Measurements from ENCODE around the gene EPS8L1.
"Not testable (repeated sequence)": the region's sequence is repeated elsewhere in the genome, so short reads cannot be mapped to it uniquely, and the experiment has no call there.

Gene EPS8L1

DNA sequence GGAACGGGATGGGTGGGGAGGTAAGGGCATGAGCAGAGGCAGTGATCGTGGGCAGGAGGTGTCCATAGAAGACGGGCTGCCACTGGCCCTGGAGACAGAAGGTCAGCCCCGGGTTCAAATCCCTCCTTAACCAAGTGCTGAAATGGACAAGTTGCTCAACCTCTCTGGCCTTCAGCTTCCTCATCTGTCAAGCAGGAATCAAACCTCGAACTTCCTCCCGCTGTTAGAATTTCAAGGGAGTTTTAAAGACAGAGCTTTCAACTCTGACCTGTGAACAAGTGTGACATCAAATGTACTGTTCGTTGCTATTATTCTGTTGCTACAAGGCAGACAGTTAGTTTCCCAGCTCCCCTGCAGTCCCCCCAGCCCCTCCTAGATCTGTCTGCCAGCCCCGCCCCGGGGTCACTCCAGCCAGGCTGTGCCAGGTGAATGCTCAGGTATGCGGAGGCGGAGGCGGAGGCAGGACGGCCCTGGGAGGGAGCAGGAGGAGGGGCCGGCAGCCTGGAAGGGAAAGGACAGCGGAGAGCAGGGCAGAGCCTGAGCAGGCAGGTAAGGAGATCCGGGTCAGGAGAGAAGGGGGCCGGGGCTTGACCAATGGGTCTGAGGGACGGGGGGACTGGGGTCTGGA is at the start of gene EPS8L1:
TSS of gene EPS8L1 (plus strand) at position 499 of the 628 bp plus-strand sequence. CDS start 576 bp downstream, outside the sequence.
- DNase-seq (ENCODE audit: low read depth): no peak

DNA sequence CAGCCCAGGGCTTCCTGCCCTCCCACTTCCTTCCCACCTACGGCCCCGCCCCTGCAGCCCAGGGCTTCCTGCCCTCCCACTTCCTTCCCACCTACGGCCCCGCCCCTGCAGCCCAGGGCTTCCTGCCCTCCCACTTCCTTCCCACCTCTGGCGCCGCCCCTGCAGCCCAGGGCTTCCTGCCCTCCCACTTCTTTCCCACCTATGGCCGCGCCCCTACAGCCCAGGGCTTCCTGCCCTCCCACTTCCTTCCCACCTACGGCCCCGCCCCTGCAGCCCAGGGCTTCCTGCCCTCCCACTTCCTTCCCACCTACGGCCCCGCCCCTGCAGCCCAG is 48.6 kb upstream of the EPS8L1 start:
- DNase-seq (ENCODE audit: low read depth): not testable (repeated sequence)

DNA sequence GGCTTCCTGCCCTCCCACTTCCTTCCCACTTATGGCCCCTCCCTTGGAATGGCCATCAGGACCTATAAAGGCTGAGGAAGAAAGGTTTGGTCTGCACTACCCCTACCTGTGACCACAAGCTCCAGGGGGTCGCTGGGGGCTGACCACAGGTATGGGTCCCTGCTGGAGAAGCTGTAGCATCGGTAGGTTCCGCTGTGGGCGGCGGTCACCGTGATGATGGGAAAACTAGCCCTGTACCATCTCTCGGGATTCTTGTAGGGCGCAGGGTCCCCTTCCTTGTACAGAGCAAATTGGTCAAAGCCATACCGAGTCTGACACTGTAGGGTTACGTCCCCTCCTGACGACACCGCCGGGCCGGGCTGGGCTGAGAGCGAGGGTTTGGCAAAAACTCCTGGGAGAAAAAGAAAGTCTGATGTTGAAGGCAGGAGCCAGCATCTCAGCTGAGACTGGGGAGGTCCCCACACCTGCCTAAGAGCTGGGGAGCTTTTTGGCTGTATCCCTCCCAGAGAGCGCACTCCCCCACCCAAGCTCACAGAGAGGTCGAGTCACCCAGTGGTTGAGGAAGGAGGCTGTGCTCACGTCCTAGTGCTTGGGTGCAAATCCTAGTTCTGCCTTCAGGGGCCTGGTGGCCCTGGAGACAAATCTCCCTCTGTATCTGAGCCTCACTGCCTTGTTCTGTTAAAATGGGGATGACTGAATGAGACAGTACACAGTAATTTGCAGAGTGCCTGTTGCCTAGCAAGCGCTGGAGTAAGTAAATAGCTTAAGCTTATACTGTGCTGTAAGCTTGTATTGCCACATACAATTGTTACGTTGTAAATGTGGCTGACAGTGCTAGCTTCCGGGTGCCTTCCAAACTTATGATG is 48.0 kb upstream of the EPS8L1 start:
- no peak for DNase-seq (ENCODE audit: low read depth)

DNA sequence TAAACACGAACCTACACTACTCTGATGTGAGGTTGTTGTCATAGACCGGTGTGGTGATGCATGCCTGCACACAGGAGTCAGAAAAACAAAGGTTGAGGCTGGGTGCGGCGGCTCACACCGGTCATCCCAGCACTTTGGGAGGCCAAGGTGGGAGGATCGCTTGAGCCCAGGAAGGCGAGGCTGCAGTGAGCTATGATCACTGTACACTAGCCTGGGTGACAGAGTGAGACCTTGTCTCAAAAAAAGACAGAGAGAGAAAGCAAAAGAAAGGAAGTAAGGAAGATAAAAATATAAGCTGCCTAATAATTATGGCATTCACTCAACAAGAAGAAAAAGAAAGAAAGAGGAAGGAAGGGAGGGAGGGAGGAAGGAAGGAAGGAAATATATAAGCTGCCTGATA is 46.9 kb upstream of the EPS8L1 start:
- DNase-seq (ENCODE audit: low read depth): no peak

DNA sequence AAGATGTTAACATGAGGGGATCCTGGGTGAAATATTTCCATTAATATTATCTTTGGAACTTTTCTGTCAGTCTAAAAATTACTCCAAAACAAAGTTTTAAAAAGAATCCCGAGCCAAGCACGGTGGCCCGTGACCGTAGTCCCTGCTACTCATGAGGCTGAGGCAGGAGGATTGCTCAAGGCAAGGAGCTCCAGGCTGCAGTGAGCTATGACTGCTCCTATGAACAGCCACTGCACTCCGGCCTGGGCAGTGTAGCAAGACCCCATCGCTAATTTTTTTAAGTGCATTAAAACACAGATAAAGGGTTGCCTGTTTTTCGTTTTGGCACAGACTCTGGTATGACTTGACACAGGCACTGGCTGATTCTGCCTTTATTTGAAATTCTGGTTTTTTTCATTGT is 44.5 kb upstream of the EPS8L1 start:
- DNase-seq (ENCODE audit: low read depth): no peak

DNA sequence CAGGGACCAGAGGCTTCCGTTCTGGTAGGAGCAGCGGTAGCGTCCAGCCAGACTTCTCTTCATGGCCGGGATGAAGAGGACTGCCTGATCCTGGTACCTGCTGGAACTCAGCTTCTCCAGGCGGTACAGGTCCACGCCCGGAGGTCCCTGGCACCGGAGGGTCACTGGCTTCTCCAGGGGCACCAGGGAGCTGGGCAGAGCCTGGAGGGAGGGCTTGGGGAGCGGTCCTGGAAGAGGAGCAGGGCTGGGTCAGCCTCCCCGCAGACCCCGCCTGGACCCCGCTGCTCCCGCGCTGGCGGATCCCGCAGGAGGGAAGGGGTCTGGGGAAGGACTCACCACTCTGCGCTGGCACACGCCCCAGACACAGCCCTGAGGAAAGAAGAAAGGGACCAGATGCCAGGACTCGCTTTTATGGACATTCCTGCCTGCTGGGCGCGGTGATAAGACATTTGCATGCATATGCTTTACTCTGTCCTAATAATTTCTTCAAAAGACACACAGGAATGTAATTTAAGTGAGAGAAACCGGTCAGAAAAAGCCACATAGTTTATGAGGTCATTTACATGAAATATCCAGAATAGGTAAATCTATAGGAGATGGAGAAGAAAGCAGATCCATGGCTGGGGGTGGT is 43.4 kb upstream of the EPS8L1 start:
- no peak for DNase-seq (ENCODE audit: low read depth)

DNA sequence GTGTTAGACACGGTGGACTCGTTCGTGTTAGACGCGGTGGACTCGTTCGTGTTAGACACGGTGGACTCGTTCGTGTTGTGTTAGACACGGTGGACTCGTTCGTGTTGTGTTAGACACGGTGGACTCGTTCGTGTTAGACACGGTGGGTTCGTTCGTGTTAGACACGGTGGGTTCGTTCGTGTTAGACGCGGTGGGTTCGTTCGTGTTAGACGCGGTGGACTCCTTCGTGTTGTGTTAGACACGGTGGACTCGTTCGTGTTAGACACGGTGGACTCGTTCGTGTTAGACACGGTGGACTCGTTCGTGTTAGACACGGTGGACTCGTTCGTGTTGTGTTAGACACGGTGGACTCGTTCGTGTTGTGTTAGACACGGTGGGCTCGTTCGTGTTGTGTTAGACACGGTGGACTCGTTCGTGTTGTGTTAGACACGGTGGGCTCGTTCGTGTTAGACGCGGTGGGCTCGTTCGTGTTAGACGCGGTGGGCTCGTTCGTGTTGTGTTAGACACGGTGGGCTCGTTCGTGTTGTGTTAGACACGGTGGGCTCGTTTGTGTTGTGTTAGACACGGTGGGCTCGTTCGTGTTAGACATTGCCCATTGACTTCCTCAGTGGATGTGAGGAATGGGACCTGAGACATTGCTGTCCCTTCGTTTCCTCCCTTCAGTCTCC is 42.6 kb upstream of the EPS8L1 start:
- not testable (repeated sequence) for DNase-seq (ENCODE audit: low read depth)

DNA sequence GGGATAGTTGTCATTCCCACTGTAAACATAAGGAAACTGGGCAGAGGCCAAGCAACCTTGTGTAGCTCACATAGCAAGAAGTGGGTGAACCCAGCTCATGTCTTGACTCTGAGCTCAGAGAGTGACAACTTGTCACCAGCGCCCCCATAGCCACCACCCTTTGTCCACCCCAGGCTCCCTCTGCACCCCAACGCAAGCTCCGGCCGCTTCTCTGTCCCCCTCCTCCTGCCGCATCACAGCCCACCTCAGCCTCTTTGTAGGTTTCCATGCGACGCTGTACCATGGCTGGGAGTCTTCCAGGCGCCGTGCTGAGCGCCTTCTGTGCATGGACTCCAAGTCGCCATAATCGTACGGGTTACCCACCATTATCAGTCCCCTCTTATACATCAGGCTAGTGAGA is 40.9 kb upstream of the EPS8L1 start:
- DNase-seq (ENCODE audit: low read depth): no peak

DNA sequence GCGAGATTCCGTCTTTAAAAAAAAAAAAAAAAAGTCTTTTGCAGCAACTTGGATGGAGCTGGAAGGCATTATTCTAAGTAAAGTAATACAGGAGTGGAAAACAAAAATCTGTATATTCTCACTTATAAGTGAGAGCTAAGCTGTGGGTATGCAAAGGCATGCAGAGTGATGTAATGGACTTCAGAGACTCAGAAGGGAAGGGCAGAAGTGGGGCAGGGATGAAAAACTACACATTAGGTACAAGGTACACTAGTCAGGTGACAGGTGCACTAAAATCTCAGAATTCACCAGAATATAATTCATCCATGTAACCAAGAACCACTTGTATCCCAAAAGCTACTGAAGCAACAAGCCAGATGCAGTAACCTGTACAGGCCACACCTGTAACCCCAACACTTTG is 39.6 kb upstream of the EPS8L1 start:
- no peak for DNase-seq (ENCODE audit: low read depth)

DNA sequence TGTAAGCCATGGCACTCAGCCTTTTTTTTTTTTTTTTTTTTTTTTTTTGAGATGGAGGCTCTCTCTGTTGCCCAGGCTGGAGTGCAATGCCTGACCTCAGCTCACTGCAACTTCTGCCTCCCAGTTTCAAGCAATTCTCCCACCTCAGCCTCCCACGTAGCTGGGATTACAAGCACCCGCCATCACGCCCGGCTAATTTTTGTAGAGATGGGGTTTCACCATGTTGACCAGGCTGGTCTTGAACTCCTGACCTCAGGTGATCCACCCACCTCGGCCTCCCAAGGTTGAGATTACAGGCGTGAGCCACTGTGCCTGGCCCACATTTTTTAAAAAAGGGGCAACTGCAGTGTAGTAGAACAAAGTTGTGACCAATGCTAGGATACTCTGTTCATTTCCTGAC is 38.1 kb upstream of the EPS8L1 start:
- DNase-seq (ENCODE audit: low read depth): not testable (repeated sequence)

DNA sequence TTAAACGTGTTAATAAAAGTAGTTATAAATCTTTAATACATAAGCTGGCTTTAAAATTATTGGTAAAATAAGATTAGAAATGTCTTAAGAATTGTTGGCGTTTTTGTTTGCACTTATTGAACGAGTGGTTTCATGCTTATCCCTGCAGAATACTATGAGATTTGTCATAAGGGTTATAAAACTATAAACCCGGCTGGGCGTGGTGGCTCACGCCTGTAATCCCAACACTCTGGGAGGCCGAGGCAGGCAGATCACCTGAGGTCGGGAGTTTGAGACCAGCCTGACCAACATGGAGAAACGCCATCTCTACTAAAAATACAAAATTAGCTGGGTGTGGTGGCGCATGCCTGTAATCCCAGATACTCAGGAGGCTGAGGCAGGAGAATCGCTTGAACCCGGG is 35.0 kb upstream of the EPS8L1 start:
- DNase-seq (ENCODE audit: low read depth): not testable (repeated sequence)

DNA sequence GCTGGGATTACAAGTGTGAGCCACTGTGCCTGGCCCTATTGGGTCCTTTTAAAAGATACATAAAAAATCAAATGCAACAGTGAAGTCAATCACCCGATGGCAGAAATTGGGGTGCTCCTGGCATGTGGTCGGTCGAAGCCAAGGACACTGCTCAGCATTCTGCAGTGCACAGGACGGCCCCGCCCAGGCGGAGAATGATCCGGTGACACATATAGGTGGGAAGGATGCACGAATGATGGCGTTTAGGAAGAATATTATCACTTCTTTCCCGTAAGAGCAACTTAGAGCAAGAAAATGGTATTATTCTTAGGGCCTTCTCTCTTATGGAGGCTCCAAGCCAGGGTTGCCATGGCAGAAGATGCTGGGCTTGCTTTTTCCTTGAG is 34.4 kb upstream of the EPS8L1 start:
- no peak for DNase-seq (ENCODE audit: low read depth)

DNA sequence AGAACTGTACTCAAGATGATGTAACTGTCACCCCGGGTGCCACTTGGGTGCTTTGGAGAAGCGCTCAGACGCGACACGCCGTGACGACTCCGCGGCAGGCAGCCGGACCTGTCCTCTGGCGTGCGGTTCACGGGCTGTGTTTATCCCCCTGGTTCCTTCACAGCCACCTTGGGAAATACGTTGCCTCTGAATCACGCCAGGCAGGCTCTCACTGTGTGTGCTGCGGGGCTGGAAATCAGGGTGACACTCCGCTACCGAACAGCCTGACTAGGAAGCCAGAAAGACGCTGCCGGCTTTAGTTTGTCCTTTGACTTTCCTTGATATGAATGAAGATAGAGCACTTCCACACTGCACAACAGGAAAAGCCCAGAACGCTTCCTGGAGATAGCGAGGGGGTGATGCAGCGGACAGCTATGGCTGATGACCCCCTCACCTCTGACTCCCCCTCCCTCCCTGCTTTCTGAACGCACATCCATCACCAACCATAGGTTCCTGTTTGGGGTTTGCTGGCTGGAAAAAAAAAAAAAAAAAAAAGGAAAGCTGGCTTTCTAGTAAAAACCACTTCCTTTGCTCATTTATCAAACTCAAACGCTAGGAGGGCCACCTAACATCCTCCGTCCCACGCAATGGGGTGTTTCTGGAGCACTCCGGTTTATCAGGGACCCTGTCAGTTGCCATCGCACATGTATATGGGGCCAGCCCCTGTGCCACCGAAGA is 33.9 kb upstream of the EPS8L1 start:
- DNase-seq (ENCODE audit: low read depth): no peak

DNA sequence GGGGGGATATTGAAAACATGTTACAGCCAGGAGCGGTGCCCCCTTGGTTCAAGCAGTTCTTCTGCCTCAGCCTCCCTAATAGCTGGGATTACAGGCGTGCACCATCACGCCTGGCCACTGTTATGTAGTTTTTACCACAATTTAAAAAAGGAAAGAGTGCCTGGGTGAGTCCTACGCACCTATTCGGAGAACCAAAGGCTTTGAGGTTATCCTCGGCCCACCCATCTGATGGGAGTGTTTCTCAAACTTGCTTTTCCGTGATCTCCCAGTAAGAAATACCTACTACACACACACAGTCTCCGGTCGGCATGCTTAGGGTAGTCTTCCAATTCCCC is 33.4 kb upstream of the EPS8L1 start:
- DNase-seq (ENCODE audit: low read depth): no peak

DNA sequence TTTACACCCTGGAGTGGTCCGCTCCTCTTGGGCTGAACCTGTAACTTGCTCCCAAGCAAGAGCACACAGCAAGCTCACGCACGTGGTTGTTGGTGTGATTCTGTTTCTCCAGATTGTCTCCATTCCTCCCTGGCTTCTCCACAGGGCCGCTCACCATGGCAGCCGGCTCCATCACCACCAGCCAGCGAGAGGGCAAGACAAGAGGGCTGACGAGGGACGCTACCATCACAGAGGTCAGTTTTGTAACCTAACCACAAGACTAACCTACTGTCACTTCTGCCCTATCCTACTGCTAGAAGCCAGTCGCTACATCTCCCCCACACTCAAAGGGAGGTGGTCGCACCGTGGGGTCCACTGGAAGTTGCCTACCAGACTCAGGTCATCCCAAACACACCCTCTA is 33.0 kb upstream of the EPS8L1 start:
- DNase-seq (ENCODE audit: low read depth): no peak

DNA sequence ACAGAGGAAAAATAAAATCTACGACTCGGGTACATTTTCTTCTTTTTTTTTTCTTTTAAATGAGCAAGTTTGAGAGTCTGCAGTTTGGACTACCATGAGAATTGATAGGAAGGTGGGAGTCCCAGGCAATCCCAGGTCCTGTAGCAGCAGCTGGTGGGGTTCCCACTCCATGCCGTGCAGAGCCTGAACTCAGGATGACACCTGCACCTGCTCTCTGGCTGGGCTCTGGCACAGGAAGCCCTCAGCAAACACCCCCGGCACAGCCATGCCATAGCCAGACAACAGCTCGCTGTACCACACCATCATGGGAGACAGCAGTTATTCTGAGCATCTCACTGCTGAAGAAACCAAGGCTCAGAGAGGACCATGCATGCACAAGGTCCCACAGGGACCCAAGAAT is 31.4 kb upstream of the EPS8L1 start:
- no peak for DNase-seq (ENCODE audit: low read depth)

DNA sequence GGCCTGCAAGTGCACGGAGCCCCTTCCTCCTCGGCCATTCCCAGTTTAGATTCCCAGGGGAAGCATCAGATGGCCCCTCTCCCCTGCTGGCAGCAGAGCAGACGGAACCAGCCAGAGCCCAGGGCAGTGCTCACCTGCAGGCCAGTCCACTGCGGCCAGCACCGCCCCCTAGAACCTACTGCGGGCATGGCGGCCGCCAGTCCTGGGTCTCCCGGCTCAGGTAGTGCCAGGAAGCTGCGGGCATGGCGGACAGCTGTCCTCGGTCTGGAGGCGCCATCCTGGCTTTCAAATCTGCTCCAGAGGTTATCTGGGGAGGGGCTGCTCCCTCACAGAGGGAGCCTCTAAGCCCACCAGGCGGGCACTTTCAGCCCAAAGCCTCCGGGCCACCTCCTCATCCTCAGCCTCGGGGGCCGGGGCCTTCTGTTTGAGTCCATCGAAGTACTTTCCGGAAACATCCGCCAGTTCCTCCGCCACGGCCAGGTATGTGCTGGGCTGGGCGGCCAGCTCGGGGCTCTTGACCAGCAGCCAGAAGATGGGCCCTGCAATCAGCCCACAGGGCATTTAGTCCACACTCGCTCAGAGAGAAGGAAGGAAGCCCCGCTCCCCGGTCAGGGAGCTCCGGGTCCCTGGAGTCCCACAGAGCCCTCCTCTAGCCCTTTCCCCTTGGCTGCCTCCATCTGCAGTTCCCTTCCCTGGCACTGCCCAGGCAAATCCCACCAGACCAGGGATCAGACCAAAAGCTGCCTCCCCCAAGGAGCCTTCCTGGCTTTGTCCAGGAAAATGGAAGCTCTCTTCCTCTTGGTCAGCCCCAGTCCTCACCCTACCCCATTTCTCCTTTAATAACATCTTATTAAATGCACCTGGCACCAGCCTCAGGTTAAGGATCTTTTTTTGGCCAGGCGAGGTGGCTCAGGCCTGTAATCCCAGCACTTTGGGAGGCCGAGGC is 30.6 kb upstream of the EPS8L1 start:
- DNase-seq (ENCODE audit: low read depth): no peak

DNA sequence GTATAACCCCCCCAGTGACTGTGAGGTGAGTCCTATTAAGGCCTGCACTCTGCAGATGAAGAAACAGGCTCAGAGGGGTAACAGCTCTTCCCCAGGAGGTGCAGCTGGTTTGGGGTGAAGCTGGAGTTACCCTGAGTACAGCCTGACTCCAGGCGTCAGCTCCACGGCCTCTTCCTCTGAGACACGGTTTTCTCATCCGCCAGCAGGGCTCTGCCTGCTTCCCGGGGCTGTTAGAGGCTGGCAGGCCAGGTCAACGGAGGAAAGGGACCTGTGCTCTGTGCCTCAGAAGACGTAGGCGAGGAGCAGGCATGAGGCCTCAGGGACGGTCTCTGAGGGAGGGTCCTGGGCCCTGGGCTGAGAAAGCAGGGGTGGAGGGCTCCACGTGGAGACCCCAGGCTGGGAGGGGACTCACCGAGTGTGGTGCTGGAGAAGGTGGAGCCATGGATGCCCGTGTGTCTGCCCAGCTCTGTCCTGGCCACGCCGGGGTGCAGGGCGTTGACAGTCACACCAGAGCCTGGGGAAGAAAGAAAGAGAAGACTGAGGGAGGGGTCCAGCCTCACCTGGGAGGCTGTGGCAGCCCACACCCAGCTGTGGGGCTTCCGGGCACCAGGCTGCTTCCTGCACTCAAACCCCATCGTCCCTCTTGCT is 28.6 kb upstream of the EPS8L1 start:
- no peak for DNase-seq (ENCODE audit: low read depth)

DNA sequence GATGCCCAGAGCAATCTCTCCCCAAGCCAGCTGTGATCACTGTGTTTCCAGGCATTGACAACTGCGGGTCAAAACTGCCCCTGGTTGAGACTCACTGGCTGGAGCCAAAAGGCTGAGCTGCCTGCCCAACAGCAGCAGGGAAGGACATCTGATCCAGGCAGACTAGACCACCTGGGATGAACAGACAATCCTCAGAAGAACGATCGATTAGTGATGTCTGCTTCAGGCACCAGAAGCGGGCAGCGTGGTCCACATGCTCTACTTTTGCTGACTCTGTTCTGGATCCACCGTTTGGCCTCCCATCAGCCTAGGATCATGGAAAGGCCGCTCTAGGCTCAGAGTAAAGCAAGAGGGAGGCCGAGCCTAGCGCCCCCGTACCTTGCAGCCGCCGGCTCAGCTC is 27.7 kb upstream of the EPS8L1 start:
- no peak for DNase-seq (ENCODE audit: low read depth)

DNA sequence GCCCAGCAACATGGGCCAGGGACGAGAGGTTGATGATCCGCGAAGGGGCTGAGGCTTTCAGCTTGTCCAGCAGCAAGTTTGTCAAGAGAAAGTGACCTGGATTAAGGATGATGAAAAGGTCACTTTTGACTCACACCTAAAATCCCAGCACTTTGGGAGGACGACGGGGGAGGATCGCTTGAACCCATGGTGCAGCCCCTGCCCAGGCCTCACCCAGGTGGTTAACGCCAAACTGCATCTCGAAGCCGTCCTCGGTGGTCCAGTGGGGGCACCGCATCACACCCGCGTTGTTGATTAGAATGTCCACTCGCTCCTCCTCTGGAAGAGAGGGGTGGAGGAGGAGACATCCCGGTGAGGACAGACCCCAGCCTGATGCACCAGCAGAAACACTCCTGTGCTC is 27.2 kb upstream of the EPS8L1 start:
- DNase-seq (ENCODE audit: low read depth): no peak
